Activated T-cell treated with anti-CD3 and anti-CD28 coated beads, Interleukin-2, amount 50 U/mL, for 24 hours (primary cell): ENCODE results near the gene AMN1.

ENCODE experiments used
- DNase-seq: peaks from one replicate; pipeline ENCODE4 v3.0.0-alpha.2; 2020
- H3K27ac Mint-ChIP-seq: 2 replicates; pipeline ENCODE4 v1.8.0; 2020; ENCODE audit warnings: mild to moderate bottlenecking, mixed read lengths
- H3K27me3 Mint-ChIP-seq: 2 replicates; pipeline ENCODE4 v1.8.0; 2020; ENCODE audit warnings: mixed read lengths
- H3K36me3 Mint-ChIP-seq: 2 replicates; pipeline ENCODE4 v1.8.0; 2020; ENCODE audit warnings: low read depth, mixed read lengths
- H3K4me1 Mint-ChIP-seq: 2 replicates; pipeline ENCODE4 v1.8.0; 2020; ENCODE audit warnings: low read depth, mixed read lengths
- H3K4me3 Mint-ChIP-seq: 2 replicates; pipeline ENCODE4 v1.8.0; 2020; ENCODE audit warnings: mild to moderate bottlenecking, moderate library complexity, mixed read lengths
- H3K9me3 Mint-ChIP-seq: 2 replicates; pipeline ENCODE4 v1.8.0; 2020; ENCODE audit warnings: mixed read lengths

Gene AMN1

GRCh38 chr12:31644536-31644935, 84.3 kb downstream of the AMN1 start:
- DNase-seq, result no peak
- Mint-ChIP-seq H3K9me3 (no peaks in the 10 kb centered on the region), H3K27ac (no peak overlapping the region), H3K4me1 (no peaks in the 10 kb centered on the region), H3K27me3 (no peaks in the 10 kb centered on the region), H3K36me3 (no peaks in the 10 kb centered on the region), H3K4me3 (no peak overlapping the region)

GRCh38 chr12:31641509-31642090, 87.2 kb downstream of the AMN1 start:
- no peak overlapping the region for H3K27ac Mint-ChIP-seq
- H3K36me3 Mint-ChIP-seq, result no peaks in the 10 kb centered on the region
- peaks cover under 1% of the 10 kb centered on the region for H3K4me1 Mint-ChIP-seq
- H3K9me3 Mint-ChIP-seq, result no peaks in the 10 kb centered on the region
- no peaks in the 10 kb centered on the region for H3K27me3 Mint-ChIP-seq
- DNase-seq, result no peak
- no peak overlapping the region for H3K4me3 Mint-ChIP-seq

- no peak for DNase-seq
- no peaks in the 10 kb centered on the region for H3K9me3 Mint-ChIP-seq
- H3K4me3 Mint-ChIP-seq, result no peak overlapping the region
- H3K36me3 Mint-ChIP-seq, result no peaks in the 10 kb centered on the region
- H3K4me1 Mint-ChIP-seq, result peaks cover 5% of the 10 kb centered on the region
- no peak overlapping the region for H3K27ac Mint-ChIP-seq
- H3K27me3 Mint-ChIP-seq, result no peaks in the 10 kb centered on the region
Observed at GRCh38 chr12:31634620-31635019, 94.2 kb downstream of the AMN1 start.

DNA sequence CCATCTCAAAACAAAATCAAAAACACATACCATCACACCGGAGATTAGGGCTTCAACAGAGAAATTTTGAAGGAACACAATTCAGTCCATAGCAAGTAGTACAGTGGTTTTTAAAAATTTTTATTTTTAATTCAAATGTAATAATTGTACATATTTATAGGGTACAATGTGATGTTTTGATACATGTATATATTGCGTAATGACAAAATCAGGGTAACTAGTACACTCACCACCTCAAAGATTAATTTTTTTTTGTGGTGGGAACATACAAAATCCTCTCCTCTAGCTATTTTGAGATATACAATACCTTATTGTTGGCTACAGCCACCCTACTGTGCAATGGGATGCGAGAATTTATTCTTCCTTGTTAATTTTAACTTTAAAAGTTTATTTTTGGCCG, 95.4 kb downstream of the AMN1 start:
- no peak overlapping the region for H3K27ac Mint-ChIP-seq
- H3K4me1 Mint-ChIP-seq, result peaks cover 5% of the 10 kb centered on the region
- no peak overlapping the region for H3K4me3 Mint-ChIP-seq
- no peaks in the 10 kb centered on the region for H3K27me3 Mint-ChIP-seq
- no peak for DNase-seq
- no peaks in the 10 kb centered on the region for H3K36me3 Mint-ChIP-seq
- no peaks in the 10 kb centered on the region for H3K9me3 Mint-ChIP-seq

DNA sequence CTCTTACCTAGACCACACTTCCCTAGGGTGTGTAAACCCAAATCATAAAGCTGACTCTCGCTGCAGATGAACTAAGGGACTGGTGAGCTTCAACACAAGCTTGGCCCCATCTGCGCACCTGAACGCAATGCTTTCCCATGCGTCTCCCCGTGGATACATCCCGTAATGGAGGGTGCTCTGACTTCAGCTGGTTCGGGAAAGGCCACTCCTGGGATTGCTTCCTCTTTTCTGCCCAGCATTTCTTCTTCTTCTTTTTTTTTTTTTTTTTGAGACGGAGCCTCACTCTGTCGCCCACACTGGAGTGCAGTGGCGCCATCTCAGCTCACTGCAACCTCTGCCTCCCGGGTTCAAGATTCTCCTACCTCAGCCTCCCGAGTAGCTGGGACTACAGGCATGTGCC, 97.0 kb downstream of the AMN1 start:
- Mint-ChIP-seq H3K27me3 (no peaks in the 10 kb centered on the region), H3K27ac (no peak overlapping the region)

GRCh38 chr12:31631023-31631724, 97.6 kb downstream of the AMN1 start:
- Mint-ChIP-seq H3K36me3 (no peaks in the 10 kb centered on the region), H3K9me3 (no peaks in the 10 kb centered on the region), H3K27ac (no peak overlapping the region), H3K4me3 (no peak overlapping the region), H3K4me1 (no peaks in the 10 kb centered on the region), H3K27me3 (no peaks in the 10 kb centered on the region)
- no peak for DNase-seq

More for the DNA sequence above, 97.0 kb downstream of the AMN1 start:
- Mint-ChIP-seq H3K9me3 (no peaks in the 10 kb centered on the region), H3K4me3 (no peak overlapping the region), H3K4me1 (peaks cover 5% of the 10 kb centered on the region), H3K36me3 (no peaks in the 10 kb centered on the region)
- DNase-seq, result no peak

DNA sequence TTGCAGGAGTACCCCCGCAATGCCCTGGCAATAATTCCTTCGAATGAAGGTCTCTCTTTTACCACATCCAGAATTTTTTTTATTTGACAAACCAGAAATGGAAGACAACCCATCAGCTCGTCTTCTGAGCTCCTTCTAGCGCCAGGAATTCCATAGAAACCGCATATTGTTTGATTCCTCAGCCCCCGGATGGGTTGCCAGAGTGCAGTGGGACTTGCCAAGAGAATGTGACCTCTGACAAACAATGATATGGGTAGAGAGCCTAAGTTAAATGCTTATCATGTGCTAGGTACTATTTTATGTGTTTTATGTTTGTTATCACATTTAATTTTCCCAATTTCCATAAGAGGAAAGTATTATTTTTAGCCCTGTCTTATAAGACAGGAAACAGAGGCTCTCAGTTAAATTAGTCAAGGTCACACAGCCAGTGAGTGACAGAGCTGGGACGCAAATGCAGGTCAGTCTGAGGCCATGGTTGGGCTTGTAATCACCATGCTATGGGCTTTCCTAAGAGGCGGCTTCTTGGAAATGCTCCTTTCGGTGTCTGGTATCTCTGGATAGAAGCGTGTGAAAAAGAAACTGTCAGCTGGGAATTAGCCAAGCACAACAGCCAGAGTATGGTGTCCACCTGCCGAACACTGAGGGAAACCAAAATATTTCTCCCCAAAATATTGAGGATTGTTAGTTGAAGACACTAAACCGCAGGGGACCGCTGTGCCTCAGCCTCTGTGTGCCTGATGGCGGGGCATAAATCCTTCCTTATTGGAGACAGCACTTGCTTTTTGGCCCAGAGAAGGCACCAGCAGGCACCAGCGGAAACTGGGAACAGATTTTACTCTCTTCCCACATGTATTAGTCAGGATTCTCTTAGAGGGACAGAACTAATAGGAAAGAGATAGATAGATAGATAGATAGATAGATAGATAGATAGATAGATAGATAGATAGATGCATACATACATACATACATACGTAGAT, 98.8 kb downstream of the AMN1 start:
- no peaks in the 10 kb centered on the region for H3K27me3 Mint-ChIP-seq
- no peak for DNase-seq
- no peaks in the 10 kb centered on the region for H3K9me3 Mint-ChIP-seq
- no peaks in the 10 kb centered on the region for H3K36me3 Mint-ChIP-seq
- no peaks in the 10 kb centered on the region for H3K4me1 Mint-ChIP-seq
- no peak overlapping the region for H3K4me3 Mint-ChIP-seq
- H3K27ac Mint-ChIP-seq, result no peak overlapping the region

GRCh38 chr12:31627456-31628054, 101.3 kb downstream of the AMN1 start:
- no peaks in the 10 kb centered on the region for H3K4me1 Mint-ChIP-seq
- no peak for DNase-seq
- no peak overlapping the region for H3K27ac Mint-ChIP-seq

GRCh38 chr12:31626270-31626995, 102.4 kb downstream of the AMN1 start:
- H3K4me3 Mint-ChIP-seq, result no peak overlapping the region
- no peaks in the 10 kb centered on the region for H3K9me3 Mint-ChIP-seq
- no peaks in the 10 kb centered on the region for H3K4me1 Mint-ChIP-seq
- DNase-seq, result no peak
- no peak overlapping the region for H3K27ac Mint-ChIP-seq
- no peaks in the 10 kb centered on the region for H3K36me3 Mint-ChIP-seq
- H3K27me3 Mint-ChIP-seq, result no peaks in the 10 kb centered on the region

More at GRCh38 chr12:31627456-31628054, 101.3 kb downstream of the AMN1 start:
- Mint-ChIP-seq H3K9me3 (no peaks in the 10 kb centered on the region), H3K36me3 (no peaks in the 10 kb centered on the region), H3K27me3 (no peaks in the 10 kb centered on the region), H3K4me3 (no peak overlapping the region)

DNA sequence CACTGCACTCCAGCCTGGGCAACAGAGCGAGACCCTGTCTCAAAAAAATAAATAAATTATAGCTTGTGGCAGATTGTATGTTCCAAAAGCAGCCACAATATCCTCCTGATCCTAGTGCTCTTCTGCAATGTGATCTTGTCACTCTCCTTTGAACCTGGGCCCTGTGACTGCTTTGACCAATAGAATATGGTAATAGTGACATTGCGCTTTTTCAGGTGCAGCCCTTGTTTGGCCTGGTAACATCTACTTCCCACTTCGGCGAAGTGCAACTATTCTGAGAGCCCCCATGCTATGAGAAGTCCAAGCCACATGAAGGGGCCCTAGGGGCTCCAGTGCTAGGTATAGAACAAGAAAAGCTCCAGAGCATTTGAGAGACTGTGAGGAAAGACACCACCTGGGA, 106.8 kb downstream of the AMN1 start:
- Mint-ChIP-seq H3K27ac (no peak overlapping the region), H3K36me3 (no peaks in the 10 kb centered on the region), H3K4me1 (no peaks in the 10 kb centered on the region), H3K4me3 (no peak overlapping the region), H3K27me3 (peaks cover 6% of the 10 kb centered on the region), H3K9me3 (no peaks in the 10 kb centered on the region)
- no peak for DNase-seq
